ENCODE measurements around the gene MRGPRE.

MRGPRE gene

GRCh38 chr11:3226846-3227567 is 5.2 kb downstream of the MRGPRE start:
- Histone ChIP-seq H3K36me3 (no peaks in the 10 kb centered on the region), H3K4me1 (peaks cover 0 to 6% (median 2%) of the 10 kb centered on the region in 4 donors), H3K9me3 (no peaks in the 10 kb centered on the region), H3K27ac (no peak overlapping the region), H3K4me3 (no peak overlapping the region), H3K27me3 (peaks cover 0 to 87% of the 10 kb centered on the region in 2 donors)
- intact Hi-C loops (cut with DNase I; ENCODE audit: low total_unique reads) = no loop called here
- TF ChIP-seq CTCF (IDR thresholded peaks at IDR 0.05) = no peak
- DNase-seq = no peak

- no peak overlapping the region for H3K27ac ChIP-seq
- H3K27me3 ChIP-seq = peaks cover 0 to 89% of the 10 kb centered on the region in 2 donors
- H3K4me1 ChIP-seq = peaks cover 0 to 4% (median under 1%) of the 10 kb centered on the region in 4 donors
- H3K4me3 ChIP-seq = no peak overlapping the region
- H3K9me3 ChIP-seq = no peaks in the 10 kb centered on the region
- H3K36me3 ChIP-seq = no peaks in the 10 kb centered on the region
- intact Hi-C loops (cut with DNase I; ENCODE audit: low total_unique reads) = no loop called here
- TF ChIP-seq CTCF (IDR thresholded peaks at IDR 0.05) = no peak
- no peak for DNase-seq
Measured at GRCh38 chr11:3225826-3226750, 6.1 kb downstream of the MRGPRE start.

- H3K27ac ChIP-seq = no peak overlapping the region
- H3K27me3 ChIP-seq = peaks cover 0 to 89% of the 10 kb centered on the region in 2 donors
- peaks cover 0 to 9% (median 3%) of the 10 kb centered on the region in 4 donors for H3K4me1 ChIP-seq
- intact Hi-C loops (cut with DNase I; ENCODE audit: low total_unique reads) = no loop called here
- no peak overlapping the region for H3K4me3 ChIP-seq
- H3K36me3 ChIP-seq = no peaks in the 10 kb centered on the region
- DNase-seq = no peak
- no peaks in the 10 kb centered on the region for H3K9me3 ChIP-seq
- TF ChIP-seq CTCF (IDR thresholded peaks at IDR 0.05) = no peak
Measured at GRCh38 chr11:3225159-3225758, 7.0 kb downstream of the MRGPRE start.

- Histone ChIP-seq H3K9me3 (no peaks in the 10 kb centered on the region), H3K4me3 (no peak overlapping the region), H3K36me3 (no peaks in the 10 kb centered on the region), H3K27ac (no peak overlapping the region), H3K4me1 (peaks cover 0 to 9% (median 3%) of the 10 kb centered on the region in 4 donors), H3K27me3 (peaks cover 0 to 89% of the 10 kb centered on the region in 2 donors)
- no peak for TF ChIP-seq CTCF (IDR thresholded peaks at IDR 0.05)
- intact Hi-C loops (cut with DNase I; ENCODE audit: low total_unique reads) = loop anchor here (5.0 kb wide), 1 partner anchor 187 kb away; no protein-coding TSS in a partner anchor
- peak in 1 of 2 donors; percentile 63 for DNase-seq
Measured at GRCh38 chr11:3224401-3225057, 7.7 kb downstream of the MRGPRE start.

GRCh38 chr11:3223932-3224381 is 8.3 kb downstream of the MRGPRE start:
- no peak for DNase-seq
- intact Hi-C loops (cut with DNase I; ENCODE audit: low total_unique reads) = loop anchor here (5.0 kb wide), 1 partner anchor 187 kb away; no protein-coding TSS in a partner anchor
- Histone ChIP-seq H3K4me3 (no peak overlapping the region), H3K27me3 (peaks cover 0 to 91% of the 10 kb centered on the region in 2 donors), H3K9me3 (no peaks in the 10 kb centered on the region), H3K36me3 (no peaks in the 10 kb centered on the region), H3K4me1 (peaks cover 0 to 9% (median 3%) of the 10 kb centered on the region in 4 donors), H3K27ac (no peak overlapping the region)
- no peak for TF ChIP-seq CTCF (IDR thresholded peaks at IDR 0.05)
